ENCODE measurements around the gene ALDH3B2.

ALDH3B2 gene

GRCh38 chr11:67616431-67617242, 57.8 kb downstream of the ALDH3B2 start:
- TF ChIP-seq CTCF (IDR thresholded peaks at IDR 0.05), result no peak

DNA sequence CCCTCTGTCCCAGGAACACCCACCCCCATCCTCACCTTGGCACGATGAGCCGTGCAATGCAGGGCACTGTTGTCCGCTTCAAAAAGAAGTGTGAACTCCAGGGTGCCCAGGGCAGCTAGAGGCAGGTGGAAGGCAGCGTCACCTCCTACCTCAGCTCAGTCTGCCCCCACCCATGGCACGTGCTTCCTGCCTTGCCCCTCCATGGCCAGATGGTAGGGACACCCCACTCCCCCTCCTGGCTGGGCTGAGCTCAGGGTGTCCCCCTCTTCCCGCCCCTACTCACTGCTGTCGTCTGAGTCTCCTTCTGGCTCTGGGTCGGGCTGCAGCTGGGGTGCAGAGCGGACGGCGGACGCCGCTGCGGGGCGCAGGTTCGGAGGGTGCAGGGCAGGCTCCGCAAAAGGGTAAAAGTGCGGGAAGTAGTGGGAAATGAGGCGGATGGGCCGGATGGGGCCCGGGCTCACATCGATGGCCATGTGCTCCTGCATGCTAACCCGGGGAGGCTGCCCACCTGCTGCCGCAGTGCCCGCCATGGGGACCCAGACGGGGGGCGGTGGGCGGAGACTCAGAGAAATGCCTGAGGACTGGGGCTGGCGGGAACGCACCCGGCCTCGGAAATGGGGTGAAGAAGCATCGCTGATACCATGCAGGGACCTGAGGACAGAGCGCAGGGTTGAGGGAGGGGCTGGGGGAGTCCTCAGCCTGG, 58.5 kb downstream of the ALDH3B2 start:
- peak; percentile 10; the same call in 1 of the 2 replicates for TF ChIP-seq CTCF (IDR thresholded peaks at IDR 0.05)

DNA sequence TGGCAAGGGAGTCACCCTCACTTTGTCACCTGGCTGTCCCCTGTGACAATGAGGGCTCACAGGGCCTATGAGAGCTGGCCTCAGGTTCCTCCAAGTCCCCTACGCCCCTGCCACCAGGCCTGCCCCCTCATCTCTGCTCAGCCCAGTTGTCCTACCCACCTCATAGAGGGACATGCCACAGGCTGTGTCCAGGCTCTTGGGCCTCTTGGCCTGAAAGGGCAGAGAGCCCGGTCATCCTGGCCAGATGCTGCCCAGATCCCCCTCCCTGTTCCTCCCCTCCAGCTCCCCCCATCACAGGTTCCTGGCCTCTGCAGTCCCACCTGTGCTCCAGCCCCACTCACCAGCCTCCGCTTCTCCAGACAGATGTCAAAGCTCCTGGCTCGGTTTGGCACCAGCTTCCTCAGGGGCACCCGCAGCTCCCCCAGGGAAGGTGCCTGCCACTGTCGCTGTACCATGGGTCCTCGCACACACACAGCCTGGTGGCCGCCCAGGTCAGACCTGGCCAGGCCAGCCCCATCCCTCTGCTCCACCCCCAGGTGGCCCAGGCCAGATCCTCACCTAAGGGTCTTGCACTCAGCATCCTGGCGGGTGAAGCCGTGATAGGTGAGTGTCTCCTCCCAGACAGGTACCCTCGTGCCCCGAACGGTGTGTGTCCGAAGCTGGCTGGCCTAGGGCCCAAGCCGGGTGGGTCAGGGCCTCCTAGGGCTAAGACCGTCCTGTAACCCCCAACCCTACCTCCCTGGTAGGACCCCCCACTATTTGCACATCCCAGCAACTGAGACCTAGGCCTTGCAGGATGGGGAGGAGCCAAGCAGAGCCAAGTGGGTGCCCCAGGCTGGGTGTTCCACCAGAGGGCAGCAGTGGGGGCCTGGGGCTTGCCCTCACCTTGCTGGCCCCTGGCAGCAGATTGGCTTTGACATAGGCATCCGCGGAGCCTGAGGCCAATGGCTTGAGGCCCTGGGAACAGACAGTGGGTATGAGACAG, 59.4 kb downstream of the ALDH3B2 start:
- peak; percentile 75 for TF ChIP-seq CTCF (IDR thresholded peaks at IDR 0.05)

DNA sequence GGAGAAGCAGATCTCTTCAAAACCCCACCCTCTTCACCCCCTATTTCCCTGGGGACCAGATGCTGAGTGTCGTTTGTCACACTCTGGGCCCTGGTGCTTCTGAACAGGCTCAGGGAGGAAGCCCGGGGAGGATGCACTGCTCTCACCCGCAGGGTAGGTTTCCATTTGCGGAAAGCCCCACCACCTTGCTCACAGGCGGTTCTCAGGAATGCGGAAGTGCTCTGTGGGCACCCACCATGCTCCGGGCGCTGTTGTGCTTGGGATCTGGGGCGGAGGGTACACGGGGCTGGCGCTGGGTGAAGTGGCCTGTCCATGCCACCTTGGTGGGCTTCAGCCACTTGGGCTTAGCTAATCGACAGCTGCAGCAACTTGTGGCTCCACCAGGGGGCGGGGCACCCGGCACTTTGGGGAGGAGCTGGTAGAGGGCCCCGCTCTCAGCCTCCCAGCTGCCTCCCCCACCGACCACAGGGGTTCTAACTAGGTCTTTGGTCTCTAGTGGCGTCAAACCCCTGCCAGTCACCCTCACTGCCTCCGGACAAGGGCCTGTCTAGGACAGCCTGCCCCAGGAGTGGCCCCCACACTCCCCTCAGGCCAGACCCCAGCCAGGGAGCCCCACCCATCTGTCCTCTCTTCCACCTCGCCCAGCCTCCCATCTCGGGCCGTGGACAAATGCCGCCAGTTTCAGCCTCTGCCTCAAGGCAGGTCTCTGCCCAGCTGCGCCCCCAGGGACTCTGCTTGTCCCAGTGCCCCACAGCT, 60.3 kb downstream of the ALDH3B2 start:
- peak; percentile 78 for TF ChIP-seq CTCF (IDR thresholded peaks at IDR 0.05)

GRCh38 chr11:67613313-67613959, 61.0 kb downstream of the ALDH3B2 start:
- TF ChIP-seq CTCF (IDR thresholded peaks at IDR 0.05), result no peak

- no peak for TF ChIP-seq CTCF (IDR thresholded peaks at IDR 0.05)
These were observed 61.7 kb downstream of the ALDH3B2 start for GRCh38 chr11:67612751-67613150.

Measured in LNCAP (cell line).